RWPE2 (cell line): ENCODE results near the gene PSME3.

ENCODE experiments used
- ATAC-seq: fragments of 200-7000 bp; cut with Tn5 transposase; 3 replicates; pipeline ENCODE4 v1.9.1; 2021; ENCODE audit warnings: low read depth
- DNase-seq: peaks from one replicate; pipeline ENCODE4 v3.0.0-alpha.2; 2020; ENCODE audit warnings: low spot score
- H3K27ac ChIP-seq: fragments of 450-650 bp; 2 replicates; pipeline ENCODE4 v1.5.1; 2017; ENCODE audit warnings: mild to moderate bottlenecking; ENCODE audit not compliant: poor library complexity, severe bottlenecking
- H3K27me3 ChIP-seq: fragments of 250-450 bp; sonication (Bioruptor Pico); 2 replicates; pipeline ENCODE4 v1.5.1; 2021; ENCODE audit warnings: mild to moderate bottlenecking, moderate library complexity; ENCODE audit not compliant: insufficient read depth, poor library complexity, severe bottlenecking
- H3K36me3 ChIP-seq: fragments of 250-450 bp; sonication (Bioruptor Pico); 2 replicates; pipeline ENCODE4 v1.5.1; 2020; ENCODE audit warnings: low read depth, mild to moderate bottlenecking, moderate library complexity
- H3K4me1 ChIP-seq: fragments of 250-450 bp; sonication (Bioruptor Pico); 2 replicates; pipeline ENCODE4 v1.5.1; 2021; ENCODE audit warnings: mild to moderate bottlenecking, moderate library complexity; ENCODE audit not compliant: insufficient read depth, poor library complexity, severe bottlenecking
- H3K4me3 ChIP-seq: fragments of 250-450 bp; sonication (Bioruptor Pico); 2 replicates; pipeline ENCODE4 v1.5.1; 2021; ENCODE audit warnings: mild to moderate bottlenecking, moderate library complexity; ENCODE audit not compliant: severe bottlenecking
- H3K9me3 ChIP-seq: fragments of 250-450 bp; sonication (Bioruptor Pico); 2 replicates; pipeline ENCODE4 v1.5.1; 2021; ENCODE audit warnings: mild to moderate bottlenecking, moderate library complexity; ENCODE audit not compliant: severe bottlenecking
- CTCF ChIP-seq: fragments of 450-650 bp; IDR thresholded peaks from one replicate; pipeline ENCODE4 v1.5.1; 2017; ENCODE audit warnings: mild to moderate bottlenecking, moderate library complexity; ENCODE audit not compliant: poor library complexity, severe bottlenecking

Gene PSME3

GRCh38 chr17:42843358-42843934 lies 10.2 kb downstream of the PSME3 start:
- H3K4me3 ChIP-seq = no peak overlapping the region
- no peak overlapping the region for H3K27ac ChIP-seq
- peak; percentile 57; the same call in 2 of the 3 replicates for ATAC-seq
- H3K9me3 ChIP-seq = no peaks in the 10 kb centered on the region
- TF ChIP-seq CTCF = peak; percentile 85
- peaks cover 62% of the 10 kb centered on the region for H3K36me3 ChIP-seq
- no peak for DNase-seq
- H3K27me3 ChIP-seq = no peaks in the 10 kb centered on the region
- H3K4me1 ChIP-seq = no peaks in the 10 kb centered on the region

GRCh38 chr17:42844271-42844670 lies 11.1 kb downstream of the PSME3 start, which contains the start of gene AOC2:
Gene AOC2 (plus strand): TSS chr17:42844580. CDS start chr17:42844627, 47 bp downstream.
- H3K4me1 ChIP-seq = no peaks in the 10 kb centered on the region
- no peaks in the 10 kb centered on the region for H3K27me3 ChIP-seq
- ATAC-seq = no peak
- no peaks in the 10 kb centered on the region for H3K9me3 ChIP-seq
- no peak for DNase-seq
- no peak within 1 kb of the TSS for H3K27ac ChIP-seq
- H3K36me3 ChIP-seq = peaks cover 54% of the 10 kb centered on the region
- H3K4me3 ChIP-seq = no peak within 1 kb of the TSS
- TF ChIP-seq CTCF = no peak

- no peak for ATAC-seq
- TF ChIP-seq CTCF = no peak
- no peak for DNase-seq
- Histone ChIP-seq H3K4me3 (no peak overlapping the region), H3K9me3 (no peaks in the 10 kb centered on the region), H3K36me3 (peaks cover 48% of the 10 kb centered on the region), H3K27ac (no peak overlapping the region), H3K4me1 (no peaks in the 10 kb centered on the region), H3K27me3 (no peaks in the 10 kb centered on the region)
Observed at GRCh38 chr17:42844761-42845555, 11.8 kb downstream of the PSME3 start.

GRCh38 chr17:42845556-42845917 lies 12.3 kb downstream of the PSME3 start:
- H3K4me1 ChIP-seq = no peaks in the 10 kb centered on the region
- H3K9me3 ChIP-seq = no peaks in the 10 kb centered on the region
- H3K36me3 ChIP-seq = peaks cover 43% of the 10 kb centered on the region

More at GRCh38 chr17:42845556-42845917, 12.3 kb downstream of the PSME3 start:
- ATAC-seq (no peak), DNase-seq (no peak)
- Histone ChIP-seq H3K27ac (no peak overlapping the region), H3K4me3 (no peak overlapping the region), H3K27me3 (no peaks in the 10 kb centered on the region)
- TF ChIP-seq CTCF = no peak
